B cell (primary cell): Measurements from ENCODE around the gene ATP6V1C2. TPM values are rescaled to one million over a fixed set of nuclear protein-coding genes. Genes with fewer than 3 reads are reported as not detected.

Experiments used
- ATAC-seq: fragments of 200-7000 bp; cut with Tn5 transposase; one replicate; pipeline ENCODE4 v1.10.0; 2021; ENCODE audit warnings: low read depth, mild to moderate bottlenecking, moderate number of reproducible peaks, moderate library complexity
- CTCF ChIA-PET: fragments of 350-600 bp; sonication (Branson Sonifier 250); formaldehyde crosslinking; loops from one replicate; lab custom pipeline; 2021; ENCODE audit warnings: antibody characterized with exemption, inconsistent platforms; lab: Charles Lee
- POLR2A ChIA-PET: fragments of 350-600 bp; sonication (Branson Sonifier 250); formaldehyde crosslinking; loops from one replicate; lab custom pipeline; 2021; ENCODE audit warnings: antibody characterized with exemption; lab: Charles Lee
- DNase-seq: peaks from one replicate; pipeline ENCODE4 v3.0.0; 2013
- H2AFZ ChIP-seq: 2 replicates; pipeline ENCODE4 v1.6.1; 2012; ENCODE audit warnings: mild to moderate bottlenecking, low read depth, low read length; ENCODE audit not compliant: insufficient read depth, poor library complexity, severe bottlenecking
- H3K27ac ChIP-seq, 2 donors: 1 replicate in 1 of 2; 2 replicates in 1 of 2; pipeline ENCODE4 v1.5.1; 2012 to 2013; ENCODE audit warnings: low read length in 2 of 2, mild to moderate bottlenecking in 2 of 2, moderate library complexity in 1 of 2
- H3K27me3 ChIP-seq, 4 experiments: fragments of 200-600 bp in 1 of 4; sonication (generic) in 1 of 4; replicated peaks in 1 of 4; 1 replicate in 2 of 4; 2 replicates in 2 of 4; pipeline versions ENCODE4 v1.6.1 to v1.7.0; 2013 to 2016; ENCODE audit warnings: low read length in 3 of 4, mild to moderate bottlenecking in 2 of 4, mixed read lengths in 1 of 4, moderate library complexity in 1 of 4; ENCODE audit not compliant: insufficient read depth in 4 of 4, control insufficient read depth in 3 of 4; ENCODE audit errors: control extremely low read depth in 1 of 4
- H3K36me3 ChIP-seq, 2 experiments: replicated peaks in 1 of 2; 1 replicate in 1 of 2; 2 replicates in 1 of 2; pipeline versions ENCODE4 v1.6.1 to v1.7.1; 2013; ENCODE audit warnings: low read length in 1 of 2; ENCODE audit not compliant: insufficient read depth in 2 of 2, control insufficient read depth in 1 of 2; ENCODE audit errors: control extremely low read depth in 1 of 2, extremely low read depth in 1 of 2
- H3K4me1 ChIP-seq, 2 donors: fragments of 200-600 bp in 1 of 2; sonication (generic) in 1 of 2; 1 replicate in 1 of 2; 2 replicates in 1 of 2; pipeline versions ENCODE4 v1.5.1 to v1.6.1; 2013 to 2017; ENCODE audit warnings: low read length in 2 of 2; ENCODE audit not compliant: control insufficient read depth in 2 of 2, insufficient read depth in 2 of 2
- H3K4me2 ChIP-seq: replicated peaks from 2 replicates; pipeline ENCODE3; 2012; ENCODE audit warnings: mild to moderate bottlenecking, low read depth, low read length; ENCODE audit not compliant: poor library complexity, severe bottlenecking
- H3K4me3 ChIP-seq, 5 experiments: fragments of 200-600 bp in 1 of 5; sonication (generic) in 1 of 5; 1 replicate in 3 of 5; 2 replicates in 2 of 5; pipeline versions ENCODE4 v1.5.1 to v1.7.0; 2011 to 2016; ENCODE audit warnings: low read length in 4 of 5, mild to moderate bottlenecking in 4 of 5, low read depth in 2 of 5, control low read depth in 1 of 5, moderate library complexity in 1 of 5; ENCODE audit not compliant: insufficient read depth in 1 of 5; ENCODE audit errors: control extremely low read depth in 1 of 5, extremely low read depth in 1 of 5
- H3K79me2 ChIP-seq: fragments of 200-600 bp; sonication (generic); one replicate; pipeline ENCODE4 v1.6.0; 2016; ENCODE audit warnings: low read length; ENCODE audit not compliant: control insufficient read depth, insufficient read depth
- H3K9ac ChIP-seq: fragments of 200-600 bp; sonication (generic); 2 replicates; pipeline ENCODE4 v1.6.1; 2017; ENCODE audit warnings: mild to moderate bottlenecking, low read length, moderate library complexity
- H3K9me3 ChIP-seq, 3 donors: one replicate each; pipeline versions ENCODE4 v1.6.1 to v1.7.1; 2013; ENCODE audit warnings: low read length in 2 of 3; ENCODE audit not compliant: control insufficient read depth in 2 of 3, insufficient read depth in 1 of 3; ENCODE audit errors: control extremely low read depth in 1 of 3
- H4K20me1 ChIP-seq: 2 replicates; pipeline ENCODE4 v1.6.0; 2012; ENCODE audit warnings: mild to moderate bottlenecking, low read length; ENCODE audit not compliant: insufficient read depth, control insufficient read depth, poor library complexity, severe bottlenecking
- H3K27ac Mint-ChIP-seq: one replicate; pipeline ENCODE4 v1.8.0; 2021; ENCODE audit warnings: mixed read lengths
- H3K27me3 Mint-ChIP-seq: one replicate; pipeline ENCODE4 v1.8.0; 2021; ENCODE audit warnings: mixed read lengths
- H3K4me1 Mint-ChIP-seq: one replicate; pipeline ENCODE4 v1.8.0; 2021; ENCODE audit warnings: mixed read lengths
- H3K4me3 Mint-ChIP-seq: one replicate; pipeline ENCODE4 v1.8.0; 2021; ENCODE audit warnings: mixed read lengths
- H3K9me3 Mint-ChIP-seq: one replicate; pipeline ENCODE4 v1.8.0; 2022; ENCODE audit warnings: mixed read lengths; ENCODE audit not compliant: insufficient read depth
- EZH2 ChIP-seq: IDR thresholded peaks from 2 replicates; pipeline ENCODE4 v1.6.1; 2012; ENCODE audit warnings: borderline replicate concordance, low read depth, mild to moderate bottlenecking, moderate library complexity, low read length; ENCODE audit not compliant: insufficient read depth, poor library complexity, severe bottlenecking
- WGBS: methylation state at CpG from one replicate; pipeline ENCODE4 v1.1.5; 2013; ENCODE audit warnings: missing lambda C conversion rate; ENCODE audit not compliant: insufficient coverage; 5-methylcytosine and 5-hydroxymethylcytosine counted together
- intact Hi-C: fragments of 100-400 bp; cut with micrococcal nuclease; formaldehyde crosslinking; loops from one replicate; pipeline ENCODE4 v1.10.0; 2022
- polyA plus RNA-seq: library from polyadenylated mRNA; depleted of rRNA; stranded (reverse); fragments of >200 nt; gene quantifications from 2 replicates; pipeline ENCODE4 v1.2.3, GENCODE V29; 2012
- total RNA-seq, 2 donors: library from RNA; stranded (reverse); fragments of 120-200 nt in 1 of 2; gene quantifications; 1 replicate in 1 of 2; 2 replicates in 1 of 2; pipeline versions ENCODE4 v1.2.3 to v1.2.4, GENCODE V29; 2013 to 2022
- TF ChIP-seq, protein P1 (sequence below): fragments of 200-600 bp; IDR thresholded peaks from one replicate; pipeline ENCODE4 v1.8.0; 2022; ENCODE audit warnings: antibody characterized with exemption, mild to moderate bottlenecking

The ATP6V1C2 gene
- total and polyA plus RNA-seq, 2 donors (not counting 1 experiment from before 2014, with no cell fraction given): 0.54 to 4.4 TPM

DNA sequence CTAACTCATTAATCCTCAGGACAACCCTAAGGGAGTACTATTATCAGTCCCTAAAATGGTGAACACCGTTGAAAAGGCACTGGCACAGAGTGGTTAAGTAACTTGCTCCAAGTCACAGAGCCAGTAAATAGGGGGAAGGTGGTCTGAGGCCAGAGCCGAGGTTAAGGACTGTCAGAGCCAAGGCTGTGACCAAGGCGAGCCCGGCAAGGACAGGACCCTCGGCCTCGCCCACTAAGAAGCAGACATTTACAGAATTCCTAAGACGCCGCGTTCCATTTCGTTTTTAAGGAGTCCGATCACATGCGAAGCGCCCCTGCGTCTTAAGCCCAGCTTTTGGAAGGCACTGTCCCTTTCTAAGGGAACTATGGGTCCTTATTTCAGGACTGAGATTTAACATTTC, 90.1 kb downstream of the ATP6V1C2 start:
- DNase-seq (no peak), ATAC-seq (no peak)
- Histone ChIP-seq H3K9ac (peak overlapping the region; percentile 93), H3K27me3 (no peaks in the 10 kb centered on the region), H4K20me1 (peaks cover 26% of the 10 kb centered on the region), H3K4me3 (peak overlapping the region; percentile 62 to 97 (median 72)), H3K27ac (peak overlapping the region; percentile 71 to 80), H3K36me3 (peaks cover 3 to 11% of the 10 kb centered on the region in 2 experiments), H3K4me1 (peaks cover 36 to 44% of the 10 kb centered on the region in 2 donors), H2AFZ (peak overlapping the region; percentile 80), H3K9me3 (no peaks in the 10 kb centered on the region), H3K4me2 (peak overlapping the region; percentile 90), H3K79me2 (peaks cover 60% of the 10 kb centered on the region)
- no peaks in the 10 kb centered on the region for H3K9me3 Mint-ChIP-seq
- WGBS: 17% methylated on average over 13 of the region's 14 CpGs
- H3K27me3 Mint-ChIP-seq: no peaks in the 10 kb centered on the region
- peak overlapping the region; percentile 92 for H3K4me3 Mint-ChIP-seq
- TF ChIP-seq, protein P1, sequence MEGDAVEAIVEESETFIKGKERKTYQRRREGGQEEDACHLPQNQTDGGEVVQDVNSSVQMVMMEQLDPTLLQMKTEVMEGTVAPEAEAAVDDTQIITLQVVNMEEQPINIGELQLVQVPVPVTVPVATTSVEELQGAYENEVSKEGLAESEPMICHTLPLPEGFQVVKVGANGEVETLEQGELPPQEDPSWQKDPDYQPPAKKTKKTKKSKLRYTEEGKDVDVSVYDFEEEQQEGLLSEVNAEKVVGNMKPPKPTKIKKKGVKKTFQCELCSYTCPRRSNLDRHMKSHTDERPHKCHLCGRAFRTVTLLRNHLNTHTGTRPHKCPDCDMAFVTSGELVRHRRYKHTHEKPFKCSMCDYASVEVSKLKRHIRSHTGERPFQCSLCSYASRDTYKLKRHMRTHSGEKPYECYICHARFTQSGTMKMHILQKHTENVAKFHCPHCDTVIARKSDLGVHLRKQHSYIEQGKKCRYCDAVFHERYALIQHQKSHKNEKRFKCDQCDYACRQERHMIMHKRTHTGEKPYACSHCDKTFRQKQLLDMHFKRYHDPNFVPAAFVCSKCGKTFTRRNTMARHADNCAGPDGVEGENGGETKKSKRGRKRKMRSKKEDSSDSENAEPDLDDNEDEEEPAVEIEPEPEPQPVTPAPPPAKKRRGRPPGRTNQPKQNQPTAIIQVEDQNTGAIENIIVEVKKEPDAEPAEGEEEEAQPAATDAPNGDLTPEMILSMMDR: no peak
- H3K4me1 Mint-ChIP-seq: peaks cover 49% of the 10 kb centered on the region
- ChIA-PET CTCF (interaction anchor here (1.0 to 1.4 kb wide), 2 partner anchors 12 to 20 kb away, joined by 3 to 4 read pairs; no protein-coding TSS in a partner anchor), POLR2A (interaction anchor here (1.9 kb wide), 1 partner anchor 122 kb away, joined by 7 read pairs; the partner anchor contains the start of gene NOL10)
- intact Hi-C loops: loop anchor here (2.0 to 10.0 kb wide), 5 partner anchors 536 to 1906 kb away; partner anchors contain the start of genes CPSF3, E2F6, ITGB1BP1 and TRIB2
- peak overlapping the region; percentile 93 for H3K27ac Mint-ChIP-seq

DNA sequence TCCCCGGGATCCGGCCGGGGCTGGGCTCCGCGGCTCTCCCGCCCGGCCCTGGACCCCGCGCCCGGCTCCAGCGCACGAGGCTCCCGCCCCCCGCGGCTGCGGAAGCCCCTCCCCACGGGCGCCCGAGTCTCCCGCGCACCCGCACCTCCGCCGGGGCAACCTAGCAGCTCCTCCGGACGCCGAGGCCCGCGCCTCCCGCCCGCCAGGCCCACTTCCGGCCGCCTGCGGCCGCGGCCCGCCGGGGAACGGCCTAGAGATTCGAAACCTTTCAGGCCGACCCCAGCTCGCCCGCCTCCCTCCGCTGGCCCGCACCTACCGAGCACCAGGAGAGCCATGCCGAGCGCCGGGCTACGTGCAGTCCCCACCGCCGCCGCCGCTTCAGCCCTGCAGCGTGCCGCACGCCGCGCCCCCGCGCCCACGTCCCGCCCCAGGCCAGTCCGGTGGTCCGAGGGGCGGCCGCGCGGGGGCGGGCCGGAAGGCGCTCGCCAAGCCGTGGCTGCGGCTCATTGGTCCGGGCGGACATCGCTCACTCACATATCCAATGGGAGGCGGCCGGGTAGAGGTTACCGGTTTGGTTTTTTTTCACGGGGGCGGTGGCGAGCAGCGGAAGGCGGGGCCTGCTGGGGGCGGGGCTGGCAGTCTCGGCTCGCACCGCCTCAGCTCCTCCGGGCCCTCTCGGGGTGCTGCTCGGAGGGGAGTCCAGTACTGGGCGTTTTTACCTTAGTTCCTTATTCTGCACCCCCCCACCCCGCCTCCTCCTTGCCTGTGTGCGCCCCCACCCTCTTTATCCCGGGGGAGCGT, 91.1 kb downstream of the ATP6V1C2 start, which contains the start of gene PDIA6:
Gene PDIA6, minus strand, starts transcription at position 424 of the 801 bp plus-strand sequence. Its CDS starts 89 bp downstream, at position 335.
- H3K9me3 Mint-ChIP-seq: no peaks in the 10 kb centered on the region
- H3K9me3 ChIP-seq: no peaks in the 10 kb centered on the region
- peak within 1 kb of the TSS; percentile 93 for H3K27ac Mint-ChIP-seq
- H2AFZ ChIP-seq: peak within 1 kb of the TSS; percentile 80
- DNase-seq (peak; percentile 97), ATAC-seq (peak; percentile 86)
- intact Hi-C loops: loop anchor here (1.0 to 10.0 kb wide), 10 partner anchors 67 to 1905 kb away; partner anchors contain the start of genes CPSF3, E2F6, HPCAL1 and ITGB1BP1
- ChIA-PET CTCF (interaction anchor here (1.0 to 1.4 kb wide), 2 partner anchors 11 to 19 kb away, joined by 3 to 4 read pairs; no protein-coding TSS in a partner anchor), POLR2A (interaction anchor here (0.8 to 1.9 kb wide), 2 partner anchors 122 to 123 kb away, joined by 3 to 7 read pairs; partner anchors contain the start of gene NOL10)
- H3K36me3 ChIP-seq: peaks cover 3 to 10% of the 10 kb centered on the region in 2 experiments
- H3K27me3 Mint-ChIP-seq: no peaks in the 10 kb centered on the region
- TF ChIP-seq, protein P1: no peak
- TF ChIP-seq EZH2: no peak
- peaks cover 50% of the 10 kb centered on the region for H3K79me2 ChIP-seq
- peak within 1 kb of the TSS; percentile 93 for H3K9ac ChIP-seq
- H3K27me3 ChIP-seq: no peaks in the 10 kb centered on the region
- peaks cover 30 to 40% of the 10 kb centered on the region in 2 donors for H3K4me1 ChIP-seq
- peak within 1 kb of the TSS; percentile 92 for H3K4me3 Mint-ChIP-seq
- peak within 1 kb of the TSS; percentile 90 for H3K4me2 ChIP-seq
- under 1% methylated on average over 91 of the region's 98 CpGs for WGBS
- peak within 1 kb of the TSS; percentile 71 to 80 for H3K27ac ChIP-seq
- peak within 1 kb of the TSS; percentile 62 to 97 (median 72) for H3K4me3 ChIP-seq
- peaks cover 17% of the 10 kb centered on the region for H4K20me1 ChIP-seq
- peaks cover 39% of the 10 kb centered on the region for H3K4me1 Mint-ChIP-seq
